Heart left ventricle (tissue), 13 donors: ENCODE results near the gene TREM2.

Source experiments
- CTCF ChIP-seq, 12 donors: fragments of 200-600 bp; sonication (generic) in 4 of 12; IDR thresholded peaks; one replicate each; pipeline versions ENCODE4 v1.5.0 to v1.8.0; 2018 to 2022; ENCODE audit warnings: antibody characterized with exemption in 12 of 12, mild to moderate bottlenecking in 5 of 12
- POLR2A ChIP-seq, 2 donors: fragments of 450-650 bp; IDR thresholded peaks; one replicate each; pipeline ENCODE4 v1.6.1; 2017; ENCODE audit warnings: antibody characterized with exemption in 2 of 2, mild to moderate bottlenecking in 2 of 2, moderate library complexity in 2 of 2
- donor health status: ischemic (EF 13 %, LVEDD 7.1; RV severe dilation, severe dysfunction).
- donor health status: DM: no; HTN: yes; CAD: no.
- donor health status: DM: no; HTN: no; CAD: no.
- donor health status: ischemic (EF 25% LVEDD 6.9; RV normal size, moderate dysfunction).
- donor health status: ischemic (EF 25% LVEDD 5.7; RV mildly dilated, moderate dysfunction).
- donor health status: ischemic (EF 35%, LVEDD 5.7; RV mildly dilated, moderate dysfunction).
- donor health status: nonischemic (EF 11% LVEDD 7.7; RV severe dilation, severe dysfunction).
- donor health status: DM: yes; HTN: yes; CAD: no.
- donor health status: PGD.
- donor health status: ischemic (EF 29% LVEDD 5.4; RV normal size, mild dysfunction).
- donor health status: nonischemic (EF 23%, LVEDD 6.1; RV moderate dilation, normal function).

- no peak for TF ChIP-seq POLR2A (IDR thresholded peaks at IDR 0.05)
- TF ChIP-seq CTCF (IDR thresholded peaks at IDR 0.05) = no peak
These were observed 914 bp downstream of the TREM2 start for GRCh38 chr6:41161851-41162552.
